ENCODE data around the gene PHTF1. TPM values are rescaled to one million over a fixed set of nuclear protein-coding genes. Genes with fewer than 3 reads are reported as not detected.
A peak's percentile ranks its signal among the peaks of the same experiment; 100 is the strongest.

Gene PHTF1
- total and polyA plus RNA-seq, 8 donors: 4.6 to 12.9 (median 6.3) TPM

DNA sequence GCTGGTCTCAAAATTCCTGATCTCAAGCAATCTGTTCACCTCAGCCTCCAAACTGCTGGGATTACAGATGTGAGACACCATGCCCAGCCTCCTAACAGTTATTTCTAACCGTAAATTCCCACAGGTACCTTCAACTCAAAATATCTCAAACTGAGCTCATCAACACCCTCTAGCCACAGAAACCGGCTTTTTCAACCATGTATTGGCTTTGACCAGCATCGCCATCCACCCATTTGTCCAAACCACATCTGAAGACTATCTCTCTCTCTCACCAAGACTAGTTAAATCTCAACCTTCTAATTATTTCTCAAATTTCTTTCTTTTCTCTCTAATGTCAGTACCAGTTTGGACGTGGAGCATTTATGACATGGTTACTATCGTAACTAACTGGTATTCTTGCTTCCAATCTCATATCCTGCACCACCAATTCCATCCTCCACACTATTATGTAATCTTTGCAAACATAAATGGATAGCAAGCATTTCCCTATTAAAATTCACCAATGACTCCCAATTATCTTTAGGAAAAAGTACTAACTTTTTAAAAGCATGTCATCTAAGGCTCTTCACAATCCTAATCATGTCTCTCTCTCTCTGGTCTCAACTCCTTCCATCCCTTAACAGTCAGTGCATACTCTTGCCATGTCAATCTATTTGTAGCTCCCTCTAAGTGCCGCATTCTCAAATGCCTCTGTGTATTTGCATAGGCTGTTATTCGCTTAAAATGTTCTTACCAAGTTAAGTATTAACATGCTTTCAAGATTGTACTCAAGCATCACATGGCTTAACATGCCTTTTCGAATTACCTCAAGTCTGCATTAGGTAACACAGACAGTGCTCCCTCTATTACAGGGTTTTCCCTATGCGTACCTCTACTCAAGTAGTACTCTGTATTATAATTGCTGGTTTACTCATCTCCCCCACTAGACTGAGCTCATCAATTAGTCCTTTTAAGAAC, 34.9 kb upstream of the PHTF1 start:
- H3K27me3 ChIP-seq: no peaks in the 10 kb centered on the region
- no peak overlapping the region for H3K4me3 ChIP-seq
- H3K27ac ChIP-seq: peak overlapping the region; percentile 49 to 71 (median 60)
- TF ChIP-seq, protein P1, sequence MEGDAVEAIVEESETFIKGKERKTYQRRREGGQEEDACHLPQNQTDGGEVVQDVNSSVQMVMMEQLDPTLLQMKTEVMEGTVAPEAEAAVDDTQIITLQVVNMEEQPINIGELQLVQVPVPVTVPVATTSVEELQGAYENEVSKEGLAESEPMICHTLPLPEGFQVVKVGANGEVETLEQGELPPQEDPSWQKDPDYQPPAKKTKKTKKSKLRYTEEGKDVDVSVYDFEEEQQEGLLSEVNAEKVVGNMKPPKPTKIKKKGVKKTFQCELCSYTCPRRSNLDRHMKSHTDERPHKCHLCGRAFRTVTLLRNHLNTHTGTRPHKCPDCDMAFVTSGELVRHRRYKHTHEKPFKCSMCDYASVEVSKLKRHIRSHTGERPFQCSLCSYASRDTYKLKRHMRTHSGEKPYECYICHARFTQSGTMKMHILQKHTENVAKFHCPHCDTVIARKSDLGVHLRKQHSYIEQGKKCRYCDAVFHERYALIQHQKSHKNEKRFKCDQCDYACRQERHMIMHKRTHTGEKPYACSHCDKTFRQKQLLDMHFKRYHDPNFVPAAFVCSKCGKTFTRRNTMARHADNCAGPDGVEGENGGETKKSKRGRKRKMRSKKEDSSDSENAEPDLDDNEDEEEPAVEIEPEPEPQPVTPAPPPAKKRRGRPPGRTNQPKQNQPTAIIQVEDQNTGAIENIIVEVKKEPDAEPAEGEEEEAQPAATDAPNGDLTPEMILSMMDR (IDR thresholded peaks at IDR 0.05): no peak
- no peaks in the 10 kb centered on the region for H3K9me3 ChIP-seq
- intact Hi-C loops (cut with DNase I): no loop called here
- H3K4me1 ChIP-seq: peaks cover 21 to 38% (median 25%) of the 10 kb centered on the region in 3 donors
- WGBS, 2 donors: 45 to 47% methylated on average over 9 of the region's 9 CpGs
- peaks cover 0 to 9% (median 0%) of the 10 kb centered on the region in 3 donors for H3K36me3 ChIP-seq
- no peak for FAIRE-seq
- peak in 3 of 6 donors; percentile 28 to 45 (median 32) for DNase-seq
- ATAC-seq: peak; percentile 88 to 95 (median 94)

DNA sequence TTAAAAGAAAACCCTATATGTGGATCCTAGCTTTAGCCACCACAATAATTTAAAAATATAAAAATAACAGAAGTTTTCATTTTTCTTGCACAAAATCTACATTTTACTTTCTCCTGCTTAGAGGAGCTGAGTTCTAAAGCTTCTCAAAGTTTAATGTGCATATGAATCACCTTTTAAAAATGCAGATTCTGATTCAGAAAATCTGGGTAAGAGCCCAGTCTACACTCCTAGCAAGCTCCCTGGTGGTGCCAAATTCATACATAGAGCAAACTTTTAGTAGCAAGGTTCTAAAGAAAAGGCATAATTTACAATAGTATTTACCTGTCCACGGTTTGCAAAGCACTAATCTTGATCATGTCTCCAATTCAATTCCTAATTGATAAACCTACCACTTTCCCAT, 33.7 kb upstream of the PHTF1 start:
- TF ChIP-seq, protein P1 (IDR thresholded peaks at IDR 0.05): no peak
- Histone ChIP-seq H3K4me3 (no peak overlapping the region), H3K27ac (no peak overlapping the region), H3K27me3 (no peaks in the 10 kb centered on the region), H3K36me3 (peaks cover 0 to 9% (median 0%) of the 10 kb centered on the region in 3 donors), H3K4me1 (peaks cover 19 to 34% (median 20%) of the 10 kb centered on the region in 3 donors), H3K9me3 (no peaks in the 10 kb centered on the region)
- ATAC-seq (no peak), DNase-seq (no peak), FAIRE-seq (no peak)
- WGBS, 2 donors: 56 to 57% methylated on average over 1 of the region's 1 CpG
- intact Hi-C loops (cut with DNase I): no loop called here

DNA sequence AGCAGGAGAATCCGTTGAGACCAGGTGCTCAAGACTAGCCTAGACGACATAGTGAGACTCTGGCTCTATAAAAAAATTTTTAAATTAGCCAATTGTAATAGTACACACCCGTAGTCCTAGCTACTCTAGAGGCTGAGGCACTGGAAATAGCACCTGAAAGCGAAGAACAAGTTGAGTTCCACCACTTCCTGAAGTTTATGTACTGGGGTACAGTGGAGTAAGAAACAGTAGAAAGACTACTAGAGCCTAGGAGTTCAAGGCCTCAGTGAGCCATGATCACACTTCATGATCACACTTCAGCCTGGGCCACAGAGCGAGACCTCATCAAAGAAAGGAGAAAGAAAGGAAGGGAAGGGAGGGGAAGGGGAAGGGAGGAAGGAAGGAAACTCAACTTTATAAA, 33.2 kb upstream of the PHTF1 start:
- Histone ChIP-seq H3K4me3 (no peak overlapping the region), H3K27me3 (no peaks in the 10 kb centered on the region), H3K9me3 (no peaks in the 10 kb centered on the region), H3K4me1 (peaks cover 19 to 34% (median 20%) of the 10 kb centered on the region in 3 donors), H3K27ac (no peak overlapping the region), H3K36me3 (peaks cover 0 to 9% (median 0%) of the 10 kb centered on the region in 3 donors)
- FAIRE-seq: no peak
- no peak for ATAC-seq
- TF ChIP-seq, protein P1 (IDR thresholded peaks at IDR 0.05): no peak
- WGBS, 2 donors: 92 to 94% methylated on average over 5 of the region's 5 CpGs
- DNase-seq: no peak
- intact Hi-C loops (cut with DNase I): no loop called here

DNA sequence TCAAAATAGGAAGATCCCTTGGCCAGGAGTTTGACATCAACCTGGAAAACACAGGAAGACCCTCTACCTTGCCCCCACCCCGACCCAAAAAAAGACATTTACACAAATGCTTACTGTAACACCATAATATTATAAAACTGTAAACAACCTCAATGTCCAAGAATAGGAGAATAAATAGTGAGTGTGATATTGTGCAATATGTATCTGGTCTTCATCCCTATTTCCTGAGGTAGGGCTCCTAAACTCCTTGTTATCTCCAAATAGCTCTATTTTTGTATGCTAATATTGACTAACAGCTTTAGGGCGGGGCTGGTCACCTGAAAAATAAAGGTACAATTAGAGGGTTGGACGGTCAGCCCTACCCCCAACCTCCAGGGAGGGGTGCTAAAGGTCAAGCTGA, 29.5 kb upstream of the PHTF1 start:
- Histone ChIP-seq H3K4me3 (no peak overlapping the region), H3K9me3 (no peaks in the 10 kb centered on the region), H3K27me3 (no peaks in the 10 kb centered on the region), H3K27ac (no peak overlapping the region), H3K36me3 (no peaks in the 10 kb centered on the region), H3K4me1 (peaks cover 17 to 33% (median 21%) of the 10 kb centered on the region in 3 donors)
- ATAC-seq: no peak
- WGBS, 2 donors: 74 to 86% methylated on average over 3 of the region's 3 CpGs
- intact Hi-C loops (cut with DNase I): no loop called here
- no peak for FAIRE-seq
- no peak for DNase-seq
- TF ChIP-seq, protein P1 (IDR thresholded peaks at IDR 0.05): no peak

DNA sequence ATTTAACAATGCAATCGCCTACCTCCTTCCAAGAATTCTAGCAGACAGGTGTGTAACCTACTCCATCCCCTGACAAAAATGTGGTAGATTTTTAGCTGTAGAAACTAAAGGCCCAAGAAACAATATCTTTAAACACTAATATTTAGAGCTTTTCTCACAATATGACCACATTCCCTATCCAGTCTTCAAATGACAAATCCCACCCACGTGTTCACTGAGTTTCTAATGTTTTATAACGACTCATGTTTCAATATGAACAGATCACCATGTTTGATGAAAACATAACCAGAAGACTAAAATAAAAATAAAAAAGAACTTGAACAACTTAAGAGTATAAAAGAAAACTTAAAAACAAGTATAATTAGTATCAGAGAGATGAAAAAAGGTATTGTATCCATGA, 28.4 kb upstream of the PHTF1 start:
- DNase-seq (no peak), ATAC-seq (no peak), FAIRE-seq (no peak)
- intact Hi-C loops (cut with DNase I): no loop called here
- no peak overlapping the region for H3K4me3 ChIP-seq
- WGBS, 2 donors: 87 to 91% methylated on average over 3 of the region's 3 CpGs
- no peaks in the 10 kb centered on the region for H3K36me3 ChIP-seq
- no peaks in the 10 kb centered on the region for H3K9me3 ChIP-seq
- H3K27ac ChIP-seq: no peak overlapping the region
- no peaks in the 10 kb centered on the region for H3K27me3 ChIP-seq
- TF ChIP-seq, protein P1 (IDR thresholded peaks at IDR 0.05): no peak
- H3K4me1 ChIP-seq: peaks cover 20 to 33% (median 29%) of the 10 kb centered on the region in 3 donors
